ENCODE data around the gene BBS2.

BBS2 gene

DNA sequence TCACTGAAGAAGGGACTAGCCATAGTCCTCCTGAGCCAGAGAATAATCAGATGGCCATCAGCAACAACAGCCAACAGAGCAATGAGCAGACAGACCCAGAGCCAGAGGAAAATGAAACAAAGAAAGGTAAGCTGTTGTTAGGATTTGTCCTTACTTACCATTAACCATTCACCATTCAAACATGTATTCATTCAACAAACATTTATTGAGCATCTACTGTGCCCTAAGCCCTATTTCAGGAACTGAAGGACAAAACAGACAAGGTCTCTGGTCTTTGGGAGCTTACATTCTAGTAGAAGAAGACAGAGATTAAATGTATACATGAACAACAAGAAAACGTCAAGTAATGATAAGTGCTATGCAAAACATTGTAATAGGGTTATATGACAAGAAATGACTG lies 49.2 kb downstream of the BBS2 start:
- DNase-seq, result no peak

DNA sequence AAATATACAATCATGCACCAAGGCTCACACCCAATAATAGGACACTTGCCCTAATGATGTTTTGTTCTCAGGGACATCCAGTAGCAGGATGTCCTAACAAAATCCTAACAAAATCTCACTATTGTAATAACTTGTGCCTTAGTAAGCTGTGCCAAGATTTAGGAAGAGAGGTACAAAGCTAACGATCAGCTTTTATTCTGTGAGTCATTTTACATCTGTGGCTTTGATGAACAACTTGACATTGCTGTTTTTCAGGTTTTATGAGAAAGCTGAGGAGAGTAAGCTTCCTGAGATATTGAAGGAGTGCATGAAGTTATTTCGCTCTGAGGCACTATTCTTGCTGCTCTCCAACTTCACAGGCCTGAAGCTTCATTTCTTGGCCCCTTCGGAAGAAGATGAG lies 49.6 kb downstream of the BBS2 start:
- DNase-seq, result no peak

DNA sequence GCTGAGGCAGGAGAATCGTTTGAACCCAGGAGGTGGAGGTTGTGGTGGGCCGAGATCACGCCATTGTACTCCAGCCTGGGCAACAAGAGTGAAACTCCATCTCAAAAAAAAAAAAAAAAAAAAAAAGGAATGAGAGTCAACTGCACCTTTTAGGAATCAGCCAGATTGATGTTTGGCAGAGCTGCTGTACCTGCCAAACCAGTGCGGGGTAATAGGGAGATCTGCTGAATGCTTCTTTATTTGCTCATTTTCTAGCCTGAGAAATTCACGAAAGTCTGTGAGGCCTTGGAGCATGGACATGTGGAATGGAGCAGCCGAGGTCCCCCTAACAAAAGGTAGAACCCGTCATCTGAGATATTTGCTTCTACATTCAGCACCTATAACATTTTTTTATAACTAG lies 50.1 kb downstream of the BBS2 start:
- no peak for DNase-seq

DNA sequence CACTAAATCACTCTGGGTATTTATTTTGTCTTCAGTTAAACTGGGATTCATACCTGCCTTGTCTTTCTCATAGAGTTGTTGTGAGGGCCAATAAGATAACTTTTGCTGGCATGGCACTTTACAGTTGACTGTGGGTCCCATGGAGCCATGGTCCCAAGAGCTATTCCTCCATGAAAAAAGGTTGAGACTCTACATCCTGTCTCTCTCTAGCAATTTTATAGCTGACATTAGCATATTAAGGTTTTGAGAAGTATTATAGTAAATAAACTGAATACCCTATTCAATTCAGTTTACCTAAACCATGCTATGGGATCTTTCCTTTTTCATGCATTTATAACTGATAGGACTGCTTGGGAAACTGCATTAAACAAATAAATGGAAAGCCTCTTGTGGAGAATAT lies 51.0 kb downstream of the BBS2 start:
- DNase-seq, result no peak

DNA sequence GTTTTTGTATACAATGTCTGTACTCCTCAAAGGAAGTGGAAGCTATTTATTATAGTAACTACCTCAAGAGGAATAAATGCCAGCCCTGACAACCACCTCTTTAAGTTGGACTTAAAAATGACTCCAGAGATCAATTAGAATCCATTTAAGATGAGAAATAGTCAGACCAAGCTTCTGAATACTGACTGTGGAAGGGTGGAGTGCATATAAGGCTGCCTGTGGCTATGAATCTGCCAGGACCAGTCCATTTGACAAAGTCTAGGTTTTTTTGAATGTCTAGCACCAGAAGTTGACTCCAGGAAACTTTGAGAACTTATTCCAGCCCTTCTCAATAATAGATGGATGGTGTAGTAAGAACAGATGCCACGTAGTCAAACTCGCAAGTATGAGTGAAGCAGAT lies 53.5 kb downstream of the BBS2 start:
- DNase-seq, result no peak

DNA sequence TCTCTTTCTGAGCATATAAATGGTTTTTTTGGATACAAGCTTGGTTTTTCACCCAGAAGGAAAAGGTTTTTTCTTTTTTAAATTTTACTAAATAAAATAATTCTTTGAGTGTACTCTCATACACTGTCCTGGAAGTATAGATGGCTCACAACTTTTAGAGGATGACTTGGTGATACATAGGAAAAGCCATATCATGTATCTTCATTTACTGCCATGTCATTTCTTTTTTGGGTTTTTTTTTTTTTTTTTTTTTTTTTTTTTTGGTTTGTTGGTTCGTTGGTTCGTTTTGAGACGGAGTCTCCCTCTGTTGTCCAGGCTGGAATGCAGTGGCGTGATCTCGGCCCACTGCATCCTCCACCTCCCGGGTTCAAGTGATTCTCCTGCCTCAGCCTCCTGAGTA lies 56.7 kb downstream of the BBS2 start:
- DNase-seq, result no peak

DNA sequence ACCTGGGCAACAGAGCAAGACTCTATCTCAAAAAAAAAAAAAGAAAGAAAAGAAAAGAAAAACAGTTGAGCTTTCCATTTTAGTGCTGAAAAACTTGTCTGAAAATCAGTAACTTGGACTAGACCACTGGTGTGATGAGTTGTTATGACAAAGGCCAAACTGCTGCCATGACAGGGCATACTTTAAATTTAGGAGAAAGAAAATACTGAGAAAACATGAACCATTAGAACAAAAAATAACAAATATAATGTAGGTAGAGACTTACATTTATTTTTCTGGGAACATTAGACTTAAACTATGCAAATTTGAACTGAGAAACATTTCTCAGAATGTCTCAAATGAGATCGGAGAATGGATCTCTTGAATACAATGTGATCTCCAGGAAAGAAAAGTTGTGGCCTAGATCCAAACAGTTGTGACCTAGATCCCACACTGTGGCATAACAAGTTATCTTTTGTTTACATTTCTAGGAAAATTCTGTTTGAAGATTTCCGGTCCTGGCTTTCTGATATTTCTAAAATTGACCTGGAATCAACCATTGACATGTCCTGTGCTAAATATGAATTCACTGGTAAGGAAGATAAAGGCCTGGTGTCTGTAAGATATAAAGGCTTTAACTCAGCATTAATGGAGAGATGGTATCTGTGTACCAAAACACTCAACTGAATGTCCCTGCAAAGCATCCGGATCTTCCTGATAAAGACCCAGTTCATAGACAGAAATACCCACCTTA lies 57.6 kb downstream of the BBS2 start:
- no peak for DNase-seq

DNA sequence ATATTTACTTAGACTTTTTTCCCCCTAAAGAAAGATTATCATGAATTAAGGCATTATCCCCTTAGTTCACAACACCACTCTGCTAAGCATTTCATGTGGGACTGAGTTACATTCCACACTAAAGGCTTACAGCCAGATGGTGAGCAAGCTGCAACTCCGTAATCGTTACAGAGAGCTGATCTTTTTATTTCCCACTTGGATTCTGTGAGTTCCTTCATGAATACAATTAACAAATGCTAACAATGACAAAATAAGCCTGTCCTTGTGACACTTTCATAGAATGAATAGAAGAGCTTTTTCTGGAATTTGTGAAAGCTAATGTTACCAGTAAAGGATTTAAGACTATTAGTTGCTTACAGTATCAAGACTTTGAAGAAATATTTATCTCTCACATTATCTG lies 59.7 kb downstream of the BBS2 start:
- no peak for DNase-seq

DNA sequence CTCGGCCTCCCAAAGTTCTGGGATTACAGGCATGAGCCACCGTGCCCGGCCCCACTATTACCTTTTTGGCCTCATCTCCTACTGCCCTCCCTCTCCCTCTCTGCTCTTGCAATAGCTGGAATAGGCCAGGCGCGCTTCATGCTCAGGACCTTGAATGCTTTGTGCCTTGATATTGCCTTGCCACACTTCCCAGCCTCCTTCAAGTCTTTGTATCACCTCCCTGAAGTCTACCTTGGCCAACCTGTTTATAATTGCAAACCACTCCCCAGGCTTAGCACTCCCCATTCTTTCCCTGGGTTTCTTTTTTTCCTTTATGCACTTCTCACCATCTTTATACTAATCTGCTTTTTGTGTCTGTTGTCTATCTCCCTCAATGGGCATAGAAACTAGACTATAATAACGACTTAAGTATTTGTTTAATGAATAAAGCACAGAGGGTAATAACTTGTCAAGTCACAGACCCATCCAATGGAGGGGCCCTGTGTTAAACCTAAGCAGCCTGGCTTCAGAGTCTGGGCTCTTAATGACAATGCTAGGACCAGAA lies 61.8 kb downstream of the BBS2 start:
- no peak for DNase-seq

DNA sequence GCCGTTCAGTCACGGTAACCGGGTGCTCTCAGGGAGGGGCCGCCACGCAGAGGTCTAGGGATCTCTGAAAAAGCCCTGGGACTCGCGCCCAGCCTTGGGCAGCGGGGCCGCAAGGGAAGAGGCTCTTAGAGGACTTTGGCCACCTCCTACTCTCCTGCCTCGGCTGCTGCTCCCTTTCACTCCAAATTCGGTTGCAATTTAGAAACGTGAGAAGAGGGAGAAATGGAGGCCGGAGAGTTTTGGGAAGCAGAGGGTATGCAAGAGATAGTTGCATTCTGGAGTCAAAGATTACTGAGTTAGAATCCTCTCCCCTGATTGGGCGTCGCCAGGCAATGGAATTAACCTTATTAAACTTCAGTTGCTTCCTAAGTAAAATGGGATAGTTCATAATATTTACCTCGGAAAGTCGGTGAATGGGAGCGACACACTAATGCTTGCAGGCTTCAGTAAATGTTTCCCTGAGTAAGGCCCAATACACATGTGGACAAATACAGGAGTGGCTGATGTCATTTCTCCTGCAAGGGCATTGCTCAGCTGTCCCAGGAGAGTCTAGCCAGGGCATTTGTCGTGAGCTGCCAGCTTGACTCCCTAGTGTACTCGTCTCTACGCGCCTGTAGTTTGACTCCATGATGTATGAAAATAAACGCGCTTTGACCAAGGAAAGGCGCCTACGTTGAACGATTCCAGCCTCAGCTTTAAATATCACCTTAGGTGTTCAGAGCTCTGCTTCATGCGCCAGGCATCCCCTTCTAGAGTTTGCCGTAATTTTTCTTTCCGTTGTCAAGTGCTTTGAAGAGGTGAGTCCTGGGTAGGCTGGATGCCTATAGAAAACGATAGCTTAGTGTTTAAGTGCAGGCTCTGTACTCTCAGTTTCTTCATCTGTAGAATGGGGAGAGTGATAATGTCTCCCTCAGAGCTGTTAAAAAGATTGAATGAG lies 67.8 kb downstream of the BBS2 start:
- DNase-seq, result peak; percentile 36

DNA sequence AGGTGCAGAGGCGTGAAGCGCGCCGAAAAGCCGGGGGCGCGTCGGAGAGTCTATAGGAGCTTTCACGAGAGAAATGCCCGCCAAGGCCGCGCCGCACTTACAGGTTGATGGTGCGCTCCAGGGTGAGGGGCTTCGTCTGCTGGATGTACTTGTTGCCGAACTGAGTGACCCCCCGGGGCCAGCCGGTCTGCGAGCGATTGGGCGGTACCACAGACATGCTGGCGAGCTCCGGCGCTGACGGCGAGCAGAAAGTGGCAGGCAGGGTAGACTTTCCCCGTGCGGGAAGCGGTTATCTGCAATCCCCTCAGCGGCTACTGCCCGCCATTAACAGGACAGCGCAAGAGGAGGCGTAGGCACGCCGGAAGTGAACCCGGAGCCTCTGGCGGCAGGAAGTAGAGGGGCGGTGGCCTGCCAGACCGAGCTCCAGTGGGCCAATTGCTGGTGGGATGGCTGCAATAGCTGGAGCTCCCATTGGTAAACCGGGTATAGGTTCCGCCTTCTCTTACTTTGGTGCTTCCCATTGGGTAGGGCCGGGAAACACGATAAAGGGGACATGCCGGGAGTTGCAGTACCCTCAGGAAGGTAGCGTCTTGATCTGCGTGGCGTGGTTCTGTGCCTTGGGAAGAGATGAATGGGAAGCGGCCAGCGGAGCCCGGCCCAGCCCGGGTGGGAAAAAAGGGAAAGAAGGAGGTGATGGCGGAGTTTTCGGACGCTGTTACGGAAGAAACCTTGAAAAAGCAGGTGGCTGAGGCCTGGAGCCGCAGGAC lies 68.7 kb downstream of the BBS2 start, which contains the start of the genes NUDT21 and OGFOD1:
Gene NUDT21, minus strand, starts transcription at position 347 of the 767 bp plus-strand sequence. Its CDS starts 130 bp downstream, at position 217.
Gene OGFOD1, plus strand, starts transcription at position 569 of the 767 bp plus-strand sequence. Its CDS starts 59 bp downstream, at position 628.
- DNase-seq, result peak; percentile 99

DNA sequence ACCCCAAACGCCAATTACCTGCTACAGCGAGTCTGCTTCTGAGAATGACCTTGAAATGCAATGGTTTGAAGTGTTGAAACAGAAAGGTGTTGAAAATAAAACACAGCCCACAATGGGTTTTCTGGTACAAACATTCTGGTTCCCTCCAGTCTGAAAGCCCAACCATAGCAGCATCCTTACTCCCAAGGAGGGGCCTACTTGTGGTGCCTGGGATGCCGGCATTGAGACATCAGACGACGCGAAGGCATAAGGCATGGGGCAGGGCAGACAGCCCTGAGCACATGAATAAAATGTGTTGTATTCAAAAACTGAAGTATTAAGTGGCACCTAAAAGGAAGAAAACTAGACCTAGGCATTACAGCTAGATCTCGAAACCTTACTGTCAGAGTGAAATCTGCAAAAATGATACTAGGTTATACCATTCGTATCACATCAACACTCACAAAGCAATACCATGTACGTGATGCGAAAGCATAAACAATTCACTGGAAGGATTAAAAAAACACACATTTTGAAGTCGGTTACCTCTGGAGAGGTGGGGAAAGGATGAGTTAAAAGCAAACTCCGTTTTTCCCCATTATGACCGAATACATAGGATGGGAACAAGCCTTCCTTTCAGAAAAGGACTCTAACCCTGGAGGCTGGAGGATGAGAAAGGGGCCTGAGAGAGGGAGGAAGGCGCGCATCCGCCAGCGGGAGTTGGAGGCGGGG lies 69.4 kb downstream of the BBS2 start:
- DNase-seq, result peak; percentile 6

DNA sequence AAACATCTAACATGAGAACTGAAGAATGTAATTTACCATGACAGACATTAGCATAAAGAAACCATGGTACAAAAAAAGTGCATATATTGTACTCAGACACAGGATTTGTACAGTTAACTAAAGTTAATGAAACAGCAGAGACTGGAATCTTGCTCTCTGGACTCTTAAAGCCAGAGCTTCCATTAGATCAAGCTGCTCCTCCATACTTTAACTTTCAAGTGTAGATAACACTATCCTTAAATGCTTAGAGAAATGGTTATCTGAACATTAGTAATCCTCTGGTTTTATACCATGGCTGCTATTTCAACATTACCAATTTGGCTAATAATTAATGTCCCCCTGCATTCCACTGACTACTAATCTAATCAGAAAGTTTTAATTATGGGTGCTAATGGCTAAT lies 71.8 kb downstream of the BBS2 start:
- no peak for DNase-seq

DNA sequence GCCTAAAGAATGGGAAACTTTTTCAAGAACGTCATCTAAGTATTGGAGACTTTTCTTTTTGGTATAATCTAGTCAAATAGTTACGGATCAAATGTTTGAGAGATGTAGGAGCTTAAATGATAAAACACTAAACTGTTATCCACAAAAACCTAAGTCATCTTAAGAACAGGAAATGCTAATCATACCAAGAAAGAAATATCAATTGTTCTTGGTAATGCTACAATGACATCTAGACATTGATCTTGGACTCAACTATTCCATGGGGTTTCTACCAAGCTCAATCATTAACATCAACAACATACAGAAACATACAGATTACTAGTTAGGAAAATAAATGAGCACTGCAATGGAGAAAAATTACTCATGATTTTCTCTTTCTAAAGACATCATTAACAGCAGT lies 72.5 kb downstream of the BBS2 start:
- DNase-seq, result no peak

DNA sequence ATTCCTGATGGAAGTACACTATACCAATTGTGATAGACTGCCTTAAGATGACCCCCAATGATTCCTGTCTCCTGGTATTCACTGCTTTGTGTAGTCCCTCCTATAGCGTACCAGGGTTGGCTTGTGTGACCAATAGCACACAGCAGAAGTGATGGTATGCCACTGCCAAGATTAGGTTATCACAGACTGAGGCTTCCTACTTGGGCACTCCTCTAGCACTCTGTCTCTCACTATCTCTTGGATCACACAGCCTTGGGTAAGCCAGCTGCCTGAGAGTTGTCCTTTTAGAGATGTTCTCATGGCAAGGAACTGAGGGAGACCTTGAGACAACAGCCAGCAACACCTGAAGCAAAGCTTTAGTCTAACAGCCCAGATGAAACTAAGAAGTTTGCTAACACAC lies 81.8 kb downstream of the BBS2 start:
- DNase-seq, result no peak

DNA sequence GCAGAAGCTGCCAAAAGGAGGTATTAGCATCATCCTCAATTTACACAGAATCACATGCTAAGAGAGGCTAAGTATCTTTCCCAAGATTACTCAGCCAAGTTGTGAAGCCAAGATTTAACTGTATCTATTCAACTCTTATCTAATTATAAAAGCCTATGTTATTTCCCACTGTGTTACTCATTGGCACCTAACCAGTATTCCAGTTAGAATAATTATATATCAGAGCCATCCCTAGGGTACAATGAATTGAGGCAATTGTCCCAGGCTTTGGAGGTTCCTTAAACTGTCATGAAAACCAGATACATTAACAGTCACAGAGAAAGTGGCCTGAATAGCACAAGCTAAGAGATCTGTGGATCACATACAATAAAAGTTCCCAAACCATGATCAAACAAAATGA lies 83.6 kb downstream of the BBS2 start:
- DNase-seq, result peak; percentile 47
